Keratinocyte (primary cell): ENCODE results near the gene USP37.

Source experiments
- CTCF ChIP-seq, 3 experiments: IDR thresholded peaks in 1 of 3; conservative IDR thresholded peaks in 1 of 3; optimal IDR thresholded peaks in 1 of 3; 2 replicates in 2 of 3; 3 replicates in 1 of 3; pipeline versions ENCODE3 to v1.5.1; 2011; ENCODE audit warnings: low read length in 3 of 3, mild to moderate bottlenecking in 3 of 3, moderate library complexity in 2 of 3, control low read depth in 1 of 3, inconsistent platforms in 1 of 3; ENCODE audit not compliant: insufficient read depth in 2 of 3; ENCODE audit errors: extremely low read depth in 1 of 3
- EZH2 ChIP-seq: IDR thresholded peaks from one replicate; pipeline ENCODE4 v1.6.1; 2012; ENCODE audit warnings: inconsistent platforms, mild to moderate bottlenecking, low read length, moderate library complexity

GRCh38 chr2:218555527-218555926, 12.6 kb downstream of the USP37 start:
- TF ChIP-seq CTCF (optimal IDR thresholded peaks at IDR 0.05 in 1 of 3, IDR thresholded peaks at IDR 0.05 in 1 of 3, conservative IDR thresholded peaks at IDR 0.05 in 1 of 3; ENCODE audit: extremely low read depth in 1 of 3, insufficient read depth in 2 of 3, low read length in 3 of 3) = no peak
- no peak for TF ChIP-seq EZH2
